ENCODE results near the gene HOXC9. TPM values are rescaled to one million over a fixed set of nuclear protein-coding genes. Genes with fewer than 3 reads are reported as not detected.

Gene HOXC9
- total RNA-seq, 3 donors from 2014 or later, result 3.8 to 16.8 (median 4.6) TPM

DNA sequence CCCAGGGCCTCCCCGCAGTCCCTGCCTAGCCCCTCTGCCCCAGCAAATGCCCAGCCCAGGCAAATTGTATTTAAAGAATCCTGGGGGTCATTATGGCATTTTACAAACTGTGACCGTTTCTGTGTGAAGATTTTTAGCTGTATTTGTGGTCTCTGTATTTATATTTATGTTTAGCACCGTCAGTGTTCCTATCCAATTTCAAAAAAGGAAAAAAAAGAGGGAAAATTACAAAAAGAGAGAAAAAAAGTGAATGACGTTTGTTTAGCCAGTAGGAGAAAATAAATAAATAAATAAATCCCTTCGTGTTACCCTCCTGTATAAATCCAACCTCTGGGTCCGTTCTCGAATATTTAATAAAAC lies 30.5 kb downstream of the HOXC9 start:
- intact Hi-C loops (cut with DNase I; ENCODE audit: low total_unique reads), result no loop called here

DNA sequence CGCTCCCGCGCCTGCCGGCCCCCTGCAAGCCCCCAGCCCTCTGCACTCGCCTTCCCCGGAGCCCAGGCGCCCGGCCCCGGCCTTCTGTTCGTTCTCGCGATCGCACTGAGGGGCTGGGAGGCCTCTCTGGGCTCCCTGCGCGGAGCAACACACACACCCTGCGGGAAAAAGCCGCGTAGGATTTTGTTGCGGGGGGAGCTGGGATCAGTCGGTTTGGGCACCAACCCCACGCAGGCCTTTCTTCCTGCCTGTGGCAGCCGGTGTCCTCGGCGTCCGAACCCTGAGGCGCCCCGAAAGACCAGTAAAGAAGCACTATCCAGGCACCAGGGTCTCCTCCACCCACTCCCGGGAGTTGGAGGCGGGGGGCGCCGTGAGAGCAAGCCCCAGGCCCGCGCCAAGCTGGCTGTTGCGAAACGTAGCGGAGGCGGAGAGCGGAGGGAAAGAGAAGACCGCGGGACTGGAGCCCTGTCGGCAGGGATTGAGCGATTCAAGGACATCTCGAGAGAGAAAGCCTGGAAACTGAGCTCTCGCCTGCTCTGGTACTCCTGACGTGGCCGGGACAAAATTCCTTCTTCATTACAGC lies 31.0 kb downstream of the HOXC9 start:
- intact Hi-C loops (cut with DNase I; ENCODE audit: low total_unique reads), result no loop called here
- Histone ChIP-seq H3K4me3 (peak overlapping the region; percentile 40 to 71 (median 59)), H3K27me3 (no peaks in the 10 kb centered on the region), H3K9me3 (no peaks in the 10 kb centered on the region), H3K4me1 (peaks cover 5 to 7% of the 10 kb centered on the region in 2 donors), H3K27ac (peak overlapping the region; percentile 84 to 89), H3K36me3 (no peaks in the 10 kb centered on the region)
- TF ChIP-seq, protein P1, sequence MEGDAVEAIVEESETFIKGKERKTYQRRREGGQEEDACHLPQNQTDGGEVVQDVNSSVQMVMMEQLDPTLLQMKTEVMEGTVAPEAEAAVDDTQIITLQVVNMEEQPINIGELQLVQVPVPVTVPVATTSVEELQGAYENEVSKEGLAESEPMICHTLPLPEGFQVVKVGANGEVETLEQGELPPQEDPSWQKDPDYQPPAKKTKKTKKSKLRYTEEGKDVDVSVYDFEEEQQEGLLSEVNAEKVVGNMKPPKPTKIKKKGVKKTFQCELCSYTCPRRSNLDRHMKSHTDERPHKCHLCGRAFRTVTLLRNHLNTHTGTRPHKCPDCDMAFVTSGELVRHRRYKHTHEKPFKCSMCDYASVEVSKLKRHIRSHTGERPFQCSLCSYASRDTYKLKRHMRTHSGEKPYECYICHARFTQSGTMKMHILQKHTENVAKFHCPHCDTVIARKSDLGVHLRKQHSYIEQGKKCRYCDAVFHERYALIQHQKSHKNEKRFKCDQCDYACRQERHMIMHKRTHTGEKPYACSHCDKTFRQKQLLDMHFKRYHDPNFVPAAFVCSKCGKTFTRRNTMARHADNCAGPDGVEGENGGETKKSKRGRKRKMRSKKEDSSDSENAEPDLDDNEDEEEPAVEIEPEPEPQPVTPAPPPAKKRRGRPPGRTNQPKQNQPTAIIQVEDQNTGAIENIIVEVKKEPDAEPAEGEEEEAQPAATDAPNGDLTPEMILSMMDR (IDR thresholded peaks at IDR 0.05), result no peak
- peak; percentile 39 to 71 (median 52) for TF ChIP-seq POLR2AphosphoS5 (IDR thresholded peaks at IDR 0.05)
- DNase-seq (ENCODE audit: low spot score in 2 of 2), result no peak

More for the DNA sequence above, 30.5 kb downstream of the HOXC9 start:
- H3K4me1 ChIP-seq, result peaks cover 5 to 7% of the 10 kb centered on the region in 2 donors
- TF ChIP-seq, protein P1 (IDR thresholded peaks at IDR 0.05), result no peak
- TF ChIP-seq POLR2A (IDR thresholded peaks at IDR 0.05), result no peak
- TF ChIP-seq POLR2AphosphoS5 (IDR thresholded peaks at IDR 0.05), result no peak
- H3K4me3 ChIP-seq, result peak overlapping the region; percentile 40 to 71 (median 59)
- no peaks in the 10 kb centered on the region for H3K9me3 ChIP-seq
- no peak for DNase-seq (ENCODE audit: low spot score in 2 of 2)
- H3K27ac ChIP-seq, result peak overlapping the region; percentile 84 to 89
- H3K36me3 ChIP-seq, result no peaks in the 10 kb centered on the region
- H3K27me3 ChIP-seq, result no peaks in the 10 kb centered on the region

DNA sequence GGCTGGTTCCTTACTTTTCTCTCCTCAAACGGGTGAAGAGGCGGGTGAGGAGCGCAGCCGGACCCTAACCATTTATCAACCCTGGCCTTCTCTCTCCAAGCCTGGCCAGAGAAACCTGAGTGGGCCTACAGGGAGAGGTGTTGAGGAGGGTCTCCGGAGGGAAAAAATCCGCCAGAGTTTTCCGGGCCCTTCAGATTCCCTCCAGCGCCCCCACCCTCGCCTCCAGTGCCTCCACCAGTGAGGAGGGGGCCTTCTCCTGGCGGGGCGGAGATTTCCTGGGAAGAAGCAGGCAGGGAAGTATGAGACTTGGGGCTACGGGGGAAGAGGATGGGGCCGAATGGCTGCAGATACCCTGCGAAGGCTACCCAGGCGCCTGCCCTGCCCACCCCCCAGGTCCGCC lies 31.5 kb downstream of the HOXC9 start:
- Histone ChIP-seq H3K36me3 (no peaks in the 10 kb centered on the region), H3K9me3 (no peaks in the 10 kb centered on the region), H3K27me3 (no peaks in the 10 kb centered on the region), H3K4me3 (peak overlapping the region; percentile 40 to 71 (median 59)), H3K4me1 (peaks cover 5 to 7% of the 10 kb centered on the region in 2 donors), H3K27ac (peak overlapping the region; percentile 84 to 89)
- TF ChIP-seq POLR2AphosphoS5 (IDR thresholded peaks at IDR 0.05) (no peak), POLR2A (IDR thresholded peaks at IDR 0.05) (no peak)
- TF ChIP-seq, protein P1 (IDR thresholded peaks at IDR 0.05), result no peak
- no peak for DNase-seq (ENCODE audit: low spot score in 2 of 2)
- intact Hi-C loops (cut with DNase I; ENCODE audit: low total_unique reads), result no loop called here

DNA sequence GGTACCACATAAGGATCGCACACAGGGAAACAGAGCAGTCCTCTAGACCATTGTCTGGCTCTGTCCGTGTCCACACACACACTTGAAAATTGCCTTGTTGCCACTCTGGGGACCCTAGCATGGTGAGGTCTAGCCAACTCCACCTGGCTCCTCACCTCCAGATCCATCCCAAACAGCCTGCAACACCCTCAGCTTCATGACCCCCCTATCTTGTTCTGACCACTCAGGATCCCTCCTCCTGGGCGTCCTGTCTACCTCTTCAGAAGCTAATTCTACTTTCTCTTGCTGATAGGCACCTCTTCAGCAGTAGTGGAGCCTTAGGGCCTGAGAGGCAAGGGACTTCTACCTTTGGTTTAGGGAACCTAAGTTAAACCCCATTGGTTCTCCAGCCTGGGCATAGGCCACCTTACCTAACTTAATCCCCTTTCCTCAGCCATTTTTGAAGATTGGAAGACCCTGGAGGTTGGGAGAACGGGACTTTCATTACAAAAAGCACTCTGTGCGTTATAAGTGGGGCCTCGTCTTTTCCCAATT lies 32.2 kb downstream of the HOXC9 start:
- Histone ChIP-seq H3K9me3 (no peaks in the 10 kb centered on the region), H3K27me3 (no peaks in the 10 kb centered on the region), H3K4me3 (peak overlapping the region in 2 of 3 donors; percentile 59 to 73), H3K36me3 (no peaks in the 10 kb centered on the region), H3K4me1 (peaks cover 5 to 7% of the 10 kb centered on the region in 2 donors), H3K27ac (peak overlapping the region; percentile 84 to 89)
- no peak for DNase-seq (ENCODE audit: low spot score in 2 of 2)
- TF ChIP-seq, protein P1 (IDR thresholded peaks at IDR 0.05), result no peak
- TF ChIP-seq POLR2AphosphoS5 (IDR thresholded peaks at IDR 0.05) (no peak), POLR2A (IDR thresholded peaks at IDR 0.05) (no peak)
- intact Hi-C loops (cut with DNase I; ENCODE audit: low total_unique reads), result no loop called here

DNA sequence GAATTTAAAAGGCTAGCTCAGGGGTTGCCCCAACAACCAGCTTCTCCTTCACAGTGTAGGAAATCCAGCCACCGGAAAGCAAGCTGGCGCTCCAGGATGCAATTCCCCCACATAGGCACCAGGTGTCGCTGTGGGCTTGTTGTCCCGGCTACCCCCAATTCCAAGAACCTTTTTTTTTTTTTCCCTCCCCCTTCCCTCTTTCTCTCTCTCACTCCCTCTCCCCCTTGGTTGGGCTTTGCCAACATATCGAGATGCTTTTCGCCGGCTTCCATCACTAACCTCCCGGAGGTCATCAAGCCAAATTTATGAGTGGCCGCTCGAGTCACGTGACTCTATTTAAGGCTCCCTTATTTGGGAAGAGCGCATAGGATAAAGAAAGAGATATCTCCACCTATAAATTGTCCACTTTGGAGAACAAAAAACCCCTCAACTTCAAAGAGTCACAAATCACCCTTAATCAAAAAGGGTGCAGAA lies 32.7 kb downstream of the HOXC9 start, which contains the start of gene HOXC5:
Gene HOXC5, plus strand, starts transcription at position 424 of the 474 bp plus-strand sequence. CDS start 73 bp downstream, outside the sequence.
- intact Hi-C loops (cut with DNase I; ENCODE audit: low total_unique reads), result no loop called here
- TF ChIP-seq, protein P1 (IDR thresholded peaks at IDR 0.05), result peak; percentile 93 to 98 (median 96)
- TF ChIP-seq POLR2A (IDR thresholded peaks at IDR 0.05), result no peak
- peak; percentile 7 to 31 (median 28) for TF ChIP-seq POLR2AphosphoS5 (IDR thresholded peaks at IDR 0.05)
- H3K27ac ChIP-seq, result peak within 1 kb of the TSS; percentile 84 to 89
- peak within 1 kb of the TSS; percentile 45 to 73 (median 59) for H3K4me3 ChIP-seq
- no peaks in the 10 kb centered on the region for H3K36me3 ChIP-seq
- DNase-seq (ENCODE audit: low spot score in 2 of 2), result peak; percentile 73 to 78
- H3K9me3 ChIP-seq, result no peaks in the 10 kb centered on the region
- peaks cover 5 to 7% of the 10 kb centered on the region in 2 donors for H3K4me1 ChIP-seq
- no peaks in the 10 kb centered on the region for H3K27me3 ChIP-seq

Data from breast epithelium (tissue), 4 donors.